ENCODE measurements around the gene ACBD4. TPM values are rescaled to one million over a fixed set of nuclear protein-coding genes. Genes with fewer than 3 reads are reported as not detected.

ACBD4 gene
- total and polyA plus RNA-seq, 2 of the 13 experiments (the other 11 are each of a cell fraction or from before 2014, with no cell fraction given) = 16.1 to 26.9 TPM

GRCh38 chr17:45161288-45162024 is 26.0 kb downstream of the ACBD4 start, which contains the start of gene HEXIM2 (continued):
- TF ChIP-seq KLF12 (CRISPR knock-in tag; IDR thresholded peaks at IDR 0.05; ENCODE audit: borderline replicate concordance) (peak; percentile 92), ZNF17 (CRISPR knock-in tag; IDR thresholded peaks at IDR 0.05) (0 out of 2 replicates have a peak, but pooled peaks have one; percentile 52), MIER2 (CRISPR knock-in tag; IDR thresholded peaks at IDR 0.05) (0 out of 2 replicates have a peak, but pooled peaks have one; percentile 68), ZC3H4 (CRISPR knock-in tag; IDR thresholded peaks at IDR 0.05; ENCODE audit: borderline replicate concordance) (peak; percentile 85), ZNF136 (CRISPR knock-in tag; IDR thresholded peaks at IDR 0.05; ENCODE audit: low read depth) (peak; percentile 23; the same call in 1 of the 2 replicates), ZNF513 (CRISPR knock-in tag; conservative IDR thresholded peaks at IDR 0.05) (no peak), ZNF142 (CRISPR knock-in tag; IDR thresholded peaks at IDR 0.05) (peak; percentile 10; the same call in 1 of the 2 replicates), ZNF562 (CRISPR knock-in tag; IDR thresholded peaks at IDR 0.05; ENCODE audit: borderline replicate concordance) (no peak), YEATS2 (CRISPR knock-in tag; IDR thresholded peaks at IDR 0.05; ENCODE audit: borderline replicate concordance) (peak; percentile 82), ZNF773 (CRISPR knock-in tag; IDR thresholded peaks at IDR 0.05; ENCODE audit: borderline replicate concordance) (no peak), NAIF1 (CRISPR knock-in tag; IDR thresholded peaks at IDR 0.05; ENCODE audit: borderline replicate concordance) (peak; percentile 84; the same call in 1 of the 2 replicates), MTA3 (CRISPR knock-in tag; IDR thresholded peaks at IDR 0.05) (no peak), SRSF4 (IDR thresholded peaks at IDR 0.05; ENCODE audit: low read depth, low read length, poor library complexity, severe bottlenecking) (no peak), ZNF563 (CRISPR knock-in tag; IDR thresholded peaks at IDR 0.05) (peak; percentile 21; the same call in 1 of the 2 replicates), FOXJ3 (CRISPR knock-in tag; IDR thresholded peaks at IDR 0.05; ENCODE audit: borderline replicate concordance) (no peak; the same call in 1 of the 2 replicates), HNRNPLL (IDR thresholded peaks at IDR 0.05; ENCODE audit: low read depth, low read length, poor library complexity, severe bottlenecking) (peak; percentile 56), ISL2 (CRISPR knock-in tag; IDR thresholded peaks at IDR 0.05) (peak; percentile 39), RARA (CRISPR knock-in tag; IDR thresholded peaks at IDR 0.05) (peak; percentile 48), TBX2 (CRISPR knock-in tag; IDR thresholded peaks at IDR 0.05; ENCODE audit: borderline replicate concordance) (peak; percentile 67; the same call in 1 of the 2 replicates)
- TF ChIP-seq, protein P1, sequence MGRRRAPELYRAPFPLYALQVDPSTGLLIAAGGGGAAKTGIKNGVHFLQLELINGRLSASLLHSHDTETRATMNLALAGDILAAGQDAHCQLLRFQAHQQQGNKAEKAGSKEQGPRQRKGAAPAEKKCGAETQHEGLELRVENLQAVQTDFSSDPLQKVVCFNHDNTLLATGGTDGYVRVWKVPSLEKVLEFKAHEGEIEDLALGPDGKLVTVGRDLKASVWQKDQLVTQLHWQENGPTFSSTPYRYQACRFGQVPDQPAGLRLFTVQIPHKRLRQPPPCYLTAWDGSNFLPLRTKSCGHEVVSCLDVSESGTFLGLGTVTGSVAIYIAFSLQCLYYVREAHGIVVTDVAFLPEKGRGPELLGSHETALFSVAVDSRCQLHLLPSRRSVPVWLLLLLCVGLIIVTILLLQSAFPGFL (CRISPR knock-in tag; IDR thresholded peaks at IDR 0.05) = no peak
